ENCODE measurements around the gene ARHGAP19.

ARHGAP19 gene

DNA sequence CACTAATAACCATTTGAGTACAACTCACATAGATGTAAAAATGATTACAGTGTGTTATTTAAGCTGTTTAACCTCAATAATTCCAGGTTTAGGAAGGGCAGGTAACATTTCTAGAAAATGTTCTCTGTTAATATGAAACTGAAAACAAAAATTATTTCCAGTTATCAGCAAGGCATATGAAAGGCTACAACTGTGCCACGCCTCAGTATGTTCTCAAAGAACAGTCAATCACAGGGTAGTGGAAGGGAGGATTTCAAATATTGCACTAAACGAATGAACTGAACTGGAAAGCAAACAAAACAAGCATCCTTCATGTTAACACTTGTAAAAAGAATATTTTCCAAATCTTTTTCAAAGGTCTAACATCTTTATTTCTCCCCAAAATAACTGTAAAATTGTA lies 31.3 kb downstream of the ARHGAP19 start:
- H3K36me3 ChIP-seq (ENCODE audit: control insufficient read depth, insufficient read depth, low read length) = peaks cover 3% of the 10 kb centered on the region
- 90 to 100% methylated on average over 2 of the region's 2 CpGs for WGBS, 2 experiments
- H3K9me3 ChIP-seq (ENCODE audit: control insufficient read depth, low read length) = no peaks in the 10 kb centered on the region
- H3K4me3 ChIP-seq (ENCODE audit: insufficient read depth, low read depth, low read length) = no peak overlapping the region
- H3K4me1 ChIP-seq (ENCODE audit: control insufficient read depth, insufficient read depth, low read length) = no peaks in the 10 kb centered on the region
- no peaks in the 10 kb centered on the region for H3K27me3 ChIP-seq (ENCODE audit: control insufficient read depth, insufficient read depth, low read length, poor library complexity, severe bottlenecking)
- H3K27ac ChIP-seq (ENCODE audit: insufficient read depth, low read depth, low read length, poor library complexity, severe bottlenecking) = no peak overlapping the region

- no peaks in the 10 kb centered on the region for H3K9me3 ChIP-seq (ENCODE audit: control insufficient read depth, low read length)
- no peaks in the 10 kb centered on the region for H3K27me3 ChIP-seq (ENCODE audit: control insufficient read depth, insufficient read depth, low read length, poor library complexity, severe bottlenecking)
- H3K4me1 ChIP-seq (ENCODE audit: control insufficient read depth, insufficient read depth, low read length) = no peaks in the 10 kb centered on the region
- peaks cover 13% of the 10 kb centered on the region for H3K36me3 ChIP-seq (ENCODE audit: control insufficient read depth, insufficient read depth, low read length)
- H3K27ac ChIP-seq (ENCODE audit: insufficient read depth, low read depth, low read length, poor library complexity, severe bottlenecking) = no peak overlapping the region
- no peak overlapping the region for H3K4me3 ChIP-seq (ENCODE audit: insufficient read depth, low read depth, low read length)
- WGBS, 2 experiments = 93 to 95% methylated on average over 1 of the region's 1 CpG
Measured at GRCh38 chr10:97259119-97259518, 33.3 kb downstream of the ARHGAP19 start.

- 96 to 100% methylated on average over 1 of the region's 1 CpG for WGBS, 2 experiments
- Histone ChIP-seq H3K27ac (ENCODE audit: insufficient read depth, low read depth, low read length, poor library complexity, severe bottlenecking) (no peak overlapping the region), H3K9me3 (ENCODE audit: control insufficient read depth, low read length) (no peaks in the 10 kb centered on the region), H3K36me3 (ENCODE audit: control insufficient read depth, insufficient read depth, low read length) (peaks cover 13% of the 10 kb centered on the region), H3K4me3 (ENCODE audit: insufficient read depth, low read depth, low read length) (no peak overlapping the region), H3K27me3 (ENCODE audit: control insufficient read depth, insufficient read depth, low read length, poor library complexity, severe bottlenecking) (no peaks in the 10 kb centered on the region), H3K4me1 (ENCODE audit: control insufficient read depth, insufficient read depth, low read length) (no peaks in the 10 kb centered on the region)
Measured at GRCh38 chr10:97256356-97256755, 36.1 kb downstream of the ARHGAP19 start.

DNA sequence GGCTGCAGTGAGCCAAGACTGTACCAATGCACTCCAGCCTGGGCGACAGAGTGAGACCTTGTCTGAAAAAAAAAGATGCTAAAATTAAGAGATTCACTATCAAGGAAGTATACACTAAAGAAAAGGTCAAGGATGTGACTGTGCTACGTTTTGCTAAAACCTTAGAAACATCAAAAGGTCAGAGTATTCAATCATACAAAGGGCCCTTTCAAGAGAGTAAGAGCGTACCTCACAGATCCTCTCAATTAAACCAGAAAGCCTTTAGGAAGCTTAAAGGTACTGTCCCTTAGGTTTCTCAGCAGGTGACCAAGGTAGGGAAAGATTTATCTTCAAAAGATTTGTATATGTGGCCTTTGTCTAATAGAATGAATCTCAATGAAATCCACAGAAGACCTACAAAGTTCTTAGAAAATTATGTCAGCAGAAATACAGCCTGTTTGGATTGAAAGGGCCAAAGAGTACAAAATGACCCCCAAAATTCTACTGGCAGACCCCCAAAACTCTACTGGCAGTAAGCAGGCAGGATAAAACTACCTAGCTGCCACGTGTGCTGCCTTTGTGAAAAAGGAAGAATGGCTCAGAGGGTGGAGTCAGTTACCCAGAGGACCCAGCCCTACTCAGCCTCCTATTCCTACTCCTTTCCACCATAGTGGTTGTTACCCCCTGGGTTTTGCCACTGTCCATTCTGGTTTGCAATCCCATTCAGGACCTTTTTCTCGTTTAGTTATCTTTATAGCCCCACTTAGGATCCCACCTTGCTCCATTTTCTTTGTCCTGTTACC lies 36.7 kb downstream of the ARHGAP19 start:
- Histone ChIP-seq H3K9me3 (ENCODE audit: control insufficient read depth, low read length) (no peaks in the 10 kb centered on the region), H3K36me3 (ENCODE audit: control insufficient read depth, insufficient read depth, low read length) (peaks cover 13% of the 10 kb centered on the region), H3K4me1 (ENCODE audit: control insufficient read depth, insufficient read depth, low read length) (no peaks in the 10 kb centered on the region), H3K4me3 (ENCODE audit: insufficient read depth, low read depth, low read length) (no peak overlapping the region), H3K27ac (ENCODE audit: insufficient read depth, low read depth, low read length, poor library complexity, severe bottlenecking) (no peak overlapping the region), H3K27me3 (ENCODE audit: control insufficient read depth, insufficient read depth, low read length, poor library complexity, severe bottlenecking) (no peaks in the 10 kb centered on the region)
- 79 to 83% methylated on average over 5 of the region's 5 CpGs for WGBS, 2 experiments

- Histone ChIP-seq H3K27me3 (ENCODE audit: control insufficient read depth, insufficient read depth, low read length, poor library complexity, severe bottlenecking) (no peaks in the 10 kb centered on the region), H3K4me3 (ENCODE audit: insufficient read depth, low read depth, low read length) (no peak overlapping the region), H3K27ac (ENCODE audit: insufficient read depth, low read depth, low read length, poor library complexity, severe bottlenecking) (no peak overlapping the region), H3K4me1 (ENCODE audit: control insufficient read depth, insufficient read depth, low read length) (no peaks in the 10 kb centered on the region), H3K36me3 (ENCODE audit: control insufficient read depth, insufficient read depth, low read length) (peaks cover 13% of the 10 kb centered on the region), H3K9me3 (ENCODE audit: control insufficient read depth, low read length) (no peaks in the 10 kb centered on the region)
- WGBS, 2 experiments = 95 to 96% methylated on average over 3 of the region's 3 CpGs
Measured at GRCh38 chr10:97254694-97255093, 37.7 kb downstream of the ARHGAP19 start.

DNA sequence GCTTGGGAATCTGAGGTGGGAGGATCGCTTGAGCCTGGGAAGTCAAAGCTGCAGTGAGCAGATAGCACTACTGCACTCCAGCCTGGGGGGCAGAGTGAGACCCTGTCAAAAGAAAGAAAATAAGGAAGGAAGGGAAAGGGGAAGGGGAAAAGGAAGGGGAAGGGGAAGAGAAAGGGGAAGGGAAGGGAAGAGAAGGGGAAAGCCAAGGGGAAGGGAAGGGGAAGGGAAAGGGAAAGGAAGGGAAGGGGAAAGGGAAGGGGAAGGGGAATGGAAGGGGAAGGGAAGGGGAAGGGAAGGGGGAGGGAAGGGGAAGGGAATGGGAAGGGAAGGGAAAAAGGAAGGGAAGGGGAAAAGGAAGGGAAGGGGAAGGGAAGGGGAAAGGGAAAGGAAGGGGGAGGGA lies 41.5 kb downstream of the ARHGAP19 start:
- no peaks in the 10 kb centered on the region for H3K4me1 ChIP-seq (ENCODE audit: control insufficient read depth, insufficient read depth, low read length)
- WGBS, 2 experiments = 94 to 95% methylated on average over 1 of the region's 1 CpG
- H3K9me3 ChIP-seq (ENCODE audit: control insufficient read depth, low read length) = no peaks in the 10 kb centered on the region
- H3K36me3 ChIP-seq (ENCODE audit: control insufficient read depth, insufficient read depth, low read length) = peaks cover 11% of the 10 kb centered on the region
- H3K4me3 ChIP-seq (ENCODE audit: insufficient read depth, low read depth, low read length) = no peak overlapping the region
- H3K27me3 ChIP-seq (ENCODE audit: control insufficient read depth, insufficient read depth, low read length, poor library complexity, severe bottlenecking) = no peaks in the 10 kb centered on the region
- no peak overlapping the region for H3K27ac ChIP-seq (ENCODE audit: insufficient read depth, low read depth, low read length, poor library complexity, severe bottlenecking)

DNA sequence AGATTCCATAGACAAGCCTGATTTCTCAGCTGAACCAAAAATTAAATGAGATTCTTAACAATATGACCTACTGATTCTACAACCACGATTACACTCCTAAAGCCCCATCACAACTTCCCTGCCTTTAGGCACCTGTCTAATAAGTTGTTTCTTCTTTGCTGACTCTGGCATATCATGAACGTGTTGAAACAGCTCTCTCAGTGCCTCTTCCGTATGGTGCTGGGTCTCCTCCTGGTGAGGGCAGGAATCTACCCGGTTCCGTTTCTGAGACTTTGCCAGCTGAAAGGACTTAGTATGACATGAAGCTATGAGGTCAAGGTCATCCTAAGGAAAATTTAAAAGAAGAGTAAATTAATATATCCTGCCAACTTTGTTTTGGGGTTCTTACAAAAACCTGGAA lies 48.6 kb downstream of the ARHGAP19 start:
- WGBS, 2 experiments = 94 to 97% methylated on average over 5 of the region's 5 CpGs
- Histone ChIP-seq H3K36me3 (ENCODE audit: control insufficient read depth, insufficient read depth, low read length) (peaks cover 20% of the 10 kb centered on the region), H3K27ac (ENCODE audit: insufficient read depth, low read depth, low read length, poor library complexity, severe bottlenecking) (no peak overlapping the region)

DNA sequence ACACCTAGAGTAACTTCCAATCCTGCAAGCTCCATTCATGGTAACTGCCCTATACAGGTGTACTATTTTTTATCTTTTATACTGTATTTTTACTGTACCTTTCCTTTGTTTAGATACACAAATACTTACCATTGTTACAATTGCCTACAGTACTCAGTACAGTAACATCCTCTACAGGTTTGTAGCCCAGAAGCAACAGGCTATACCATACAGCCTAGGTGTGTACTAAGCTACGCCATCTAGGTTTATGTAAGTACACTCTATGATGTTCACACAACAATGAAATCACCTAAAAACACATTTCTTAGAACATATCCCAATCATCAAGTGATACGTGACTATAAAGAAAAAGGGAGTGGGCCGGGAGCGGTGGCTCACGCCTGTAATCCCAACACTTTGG lies 53.6 kb downstream of the ARHGAP19 start:
- Histone ChIP-seq H3K36me3 (ENCODE audit: control insufficient read depth, insufficient read depth, low read length) (peaks cover 16% of the 10 kb centered on the region), H3K27me3 (ENCODE audit: control insufficient read depth, insufficient read depth, low read length, poor library complexity, severe bottlenecking) (no peaks in the 10 kb centered on the region), H3K4me3 (ENCODE audit: insufficient read depth, low read depth, low read length) (no peak overlapping the region), H3K4me1 (ENCODE audit: control insufficient read depth, insufficient read depth, low read length) (no peaks in the 10 kb centered on the region), H3K27ac (ENCODE audit: insufficient read depth, low read depth, low read length, poor library complexity, severe bottlenecking) (no peak overlapping the region), H3K9me3 (ENCODE audit: control insufficient read depth, low read length) (no peaks in the 10 kb centered on the region)
- 85 to 97% methylated on average over 5 of the region's 5 CpGs for whole genome bisulfite sequencing, 2 experiments

More for the DNA sequence above, 48.6 kb downstream of the ARHGAP19 start:
- no peaks in the 10 kb centered on the region for H3K27me3 ChIP-seq (ENCODE audit: control insufficient read depth, insufficient read depth, low read length, poor library complexity, severe bottlenecking)
- H3K4me3 ChIP-seq (ENCODE audit: insufficient read depth, low read depth, low read length) = no peak overlapping the region
- no peaks in the 10 kb centered on the region for H3K9me3 ChIP-seq (ENCODE audit: control insufficient read depth, low read length)
- H3K4me1 ChIP-seq (ENCODE audit: control insufficient read depth, insufficient read depth, low read length) = no peaks in the 10 kb centered on the region

DNA sequence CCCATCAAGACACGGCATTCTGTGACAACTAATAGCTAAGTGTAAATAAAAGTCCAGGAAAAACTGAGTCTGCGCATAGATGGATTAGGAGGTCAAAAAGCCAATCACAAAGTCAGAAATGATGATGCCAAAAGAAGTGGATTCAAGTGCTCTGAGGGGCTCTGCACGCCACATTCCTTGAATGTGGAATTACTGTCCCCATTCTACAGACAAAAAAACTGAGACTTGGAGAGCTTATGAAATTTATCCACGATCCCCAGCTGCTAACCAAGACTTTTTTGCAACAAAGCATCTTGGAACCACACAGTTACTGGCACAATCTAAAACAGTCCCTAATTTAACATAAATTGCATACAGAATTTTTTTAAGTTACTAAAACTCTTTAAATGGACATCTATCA lies 57.1 kb downstream of the ARHGAP19 start:
- peaks cover 7% of the 10 kb centered on the region for H3K36me3 ChIP-seq (ENCODE audit: control insufficient read depth, insufficient read depth, low read length)
- no peaks in the 10 kb centered on the region for H3K9me3 ChIP-seq (ENCODE audit: control insufficient read depth, low read length)
- H3K27ac ChIP-seq (ENCODE audit: insufficient read depth, low read depth, low read length, poor library complexity, severe bottlenecking) = no peak overlapping the region
- no peaks in the 10 kb centered on the region for H3K27me3 ChIP-seq (ENCODE audit: control insufficient read depth, insufficient read depth, low read length, poor library complexity, severe bottlenecking)
- H3K4me3 ChIP-seq (ENCODE audit: insufficient read depth, low read depth, low read length) = no peak overlapping the region
- H3K4me1 ChIP-seq (ENCODE audit: control insufficient read depth, insufficient read depth, low read length) = no peaks in the 10 kb centered on the region
- 98% methylated on average over 4 of the region's 4 CpGs for WGBS, 2 experiments

DNA sequence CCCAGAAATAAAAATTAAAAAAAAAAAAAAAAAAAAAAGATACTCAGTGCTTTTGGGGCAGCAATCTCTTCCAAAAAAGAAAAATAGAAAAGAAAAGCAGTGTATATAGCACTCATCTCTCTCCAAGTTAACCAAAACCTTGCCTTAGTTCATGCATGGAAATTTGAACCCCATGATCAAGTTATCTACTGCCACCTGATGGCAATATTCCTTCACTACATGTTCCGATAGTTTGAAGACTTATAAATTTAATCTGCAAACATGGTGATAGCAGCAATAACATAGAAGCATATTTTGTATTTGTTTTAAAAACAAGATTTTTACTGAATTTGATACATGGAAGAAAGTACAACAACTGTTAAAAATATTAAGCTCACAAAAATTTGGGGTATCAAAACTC lies 58.0 kb downstream of the ARHGAP19 start:
- no peak overlapping the region for H3K27ac ChIP-seq (ENCODE audit: insufficient read depth, low read depth, low read length, poor library complexity, severe bottlenecking)
- H3K4me3 ChIP-seq (ENCODE audit: insufficient read depth, low read depth, low read length) = no peak overlapping the region
- no peaks in the 10 kb centered on the region for H3K9me3 ChIP-seq (ENCODE audit: control insufficient read depth, low read length)
- no peaks in the 10 kb centered on the region for H3K4me1 ChIP-seq (ENCODE audit: control insufficient read depth, insufficient read depth, low read length)
- H3K36me3 ChIP-seq (ENCODE audit: control insufficient read depth, insufficient read depth, low read length) = peaks cover 8% of the 10 kb centered on the region
- WGBS, 2 experiments = 88% methylated on average over 1 of the region's 1 CpG; no CpG with 5 or more reads in 1 of the 2 experiments
- H3K27me3 ChIP-seq (ENCODE audit: control insufficient read depth, insufficient read depth, low read length, poor library complexity, severe bottlenecking) = no peaks in the 10 kb centered on the region
